HepG2 (cell line): ENCODE data around the gene SLC34A3. TPM values are rescaled to one million over a fixed set of nuclear protein-coding genes. Genes with fewer than 3 reads are reported as not detected.

Experiments
- ARNTL ChIP-seq: sonication (generic); formaldehyde crosslinking; IDR thresholded peaks from 2 replicates; pipeline ENCODE4 v1.4.0; 2020; ENCODE audit warnings: mild to moderate bottlenecking, missing genetic modification reagents
- CBFB ChIP-seq: sonication (generic); formaldehyde crosslinking; IDR thresholded peaks from 2 replicates; pipeline ENCODE4 v1.4.0; 2020; ENCODE audit warnings: missing genetic modification reagents
- CCAR2 ChIP-seq: fragments of 200-400 bp; formaldehyde crosslinking; optimal IDR thresholded peaks from 2 replicates; pipeline ENCODE3; 2018; ENCODE audit warnings: low read depth, mild to moderate bottlenecking, low read length, moderate library complexity
- MAF1 ChIP-seq: sonication (generic); formaldehyde crosslinking; IDR thresholded peaks from 2 replicates; pipeline ENCODE4 v1.5.0; 2020; ENCODE audit warnings: missing genetic modification reagents, borderline replicate concordance
- PATZ1 ChIP-seq: sonication (generic); formaldehyde crosslinking; IDR thresholded peaks from 2 replicates; pipeline ENCODE4 v1.4.0; 2020; ENCODE audit warnings: missing genetic modification reagents
- TFDP1 ChIP-seq: IDR thresholded peaks from 2 replicates; pipeline ENCODE4 v1.6.1; 2016; ENCODE audit warnings: missing compliant biosample characterization, missing genetic modification reagents, borderline replicate concordance
- TFDP2 ChIP-seq: sonication (generic); formaldehyde crosslinking; IDR thresholded peaks from 2 replicates; pipeline ENCODE4 v1.4.0; 2020; ENCODE audit warnings: missing genetic modification reagents
- ZBTB14 ChIP-seq: sonication (generic); formaldehyde crosslinking; IDR thresholded peaks from 2 replicates; pipeline ENCODE4 v1.4.0; 2020; ENCODE audit warnings: missing genetic modification reagents
- ZBTB38 ChIP-seq: sonication (generic); formaldehyde crosslinking; IDR thresholded peaks from 2 replicates; pipeline ENCODE4 v1.5.1; 2020; ENCODE audit warnings: mild to moderate bottlenecking, missing genetic modification reagents
- ZFP37 ChIP-seq: sonication (generic); formaldehyde crosslinking; IDR thresholded peaks from 2 replicates; pipeline ENCODE4 v1.4.0; 2020; ENCODE audit warnings: missing genetic modification reagents, borderline replicate concordance
- ZNF672 ChIP-seq: sonication (generic); formaldehyde crosslinking; IDR thresholded peaks from 2 replicates; pipeline ENCODE4 v1.8.1; 2022; ENCODE audit warnings: missing genetic modification reagents
- ZNF709 ChIP-seq: sonication (generic); formaldehyde crosslinking; IDR thresholded peaks from 2 replicates; pipeline ENCODE4 v1.5.0; 2020; ENCODE audit warnings: mild to moderate bottlenecking, missing genetic modification reagents
- polyA plus RNA-seq, 8 experiments: library from polyadenylated mRNA; depleted of rRNA in 3 of 8; stranded (reverse) in 7 of 8; unstranded in 1 of 8; fragments of >200 nt; fragmentation: Illumina TruSeq in 4 of 8; extraction: Trizol in 4 of 8; gene quantifications; 2 replicates each; pipeline versions ENCODE4 v1.2.1 to v1.2.3, GENCODE V29; 2011 to 2016; ENCODE audit warnings: low read depth in 4 of 8, missing spikeins in 1 of 8, mixed read lengths in 1 of 8; ENCODE audit not compliant: insufficient read depth in 1 of 8
- total RNA-seq, 5 experiments: library from RNA; depleted of rRNA; stranded (reverse); fragments of >200 nt; fragmentation: Illumina TruSeq; extraction: Trizol; gene quantifications; 2 replicates each; pipeline ENCODE4 v1.2.3, GENCODE V29; 2016; ENCODE audit warnings: low read depth in 1 of 5
- TF ChIP-seq, protein P1 (sequence below): sonication (generic); formaldehyde crosslinking; IDR thresholded peaks from 2 replicates; pipeline ENCODE4 v1.8.1; 2023; ENCODE audit warnings: mild to moderate bottlenecking, missing genetic modification reagents
- TF ChIP-seq, protein P2 (sequence below): sonication (generic); formaldehyde crosslinking; IDR thresholded peaks from 2 replicates; pipeline ENCODE4 v1.5.1; 2020; ENCODE audit warnings: missing genetic modification reagents, mild to moderate bottlenecking, borderline replicate concordance
- TF ChIP-seq, protein P3 (sequence below): sonication (generic); formaldehyde crosslinking; IDR thresholded peaks from 2 replicates; pipeline ENCODE4 v1.4.0; 2020; ENCODE audit warnings: missing genetic modification reagents

SLC34A3 gene
- total and polyA plus RNA-seq, 2 of the 13 experiments (the other 11 are each of a cell fraction or from before 2014, with no cell fraction given): 0.07 to 1.0 TPM

GRCh38 chr9:137235424-137236237, 4.9 kb downstream of the SLC34A3 start (continued):
- TF ChIP-seq MAF1 (CRISPR knock-in tag) (0 out of 2 replicates have a peak, but pooled peaks have one; percentile 51), ZFP37 (CRISPR knock-in tag) (peak; percentile 57; the same call in 1 of the 2 replicates), ZNF672 (CRISPR knock-in tag) (no peak), TFDP1 (CRISPR knock-in tag) (peak; percentile 61; the same call in 1 of the 2 replicates), ZNF709 (CRISPR knock-in tag) (no peak), CCAR2 (no peak), ZBTB38 (no peak), PATZ1 (CRISPR knock-in tag) (peak; percentile 79), CBFB (CRISPR knock-in tag) (peak; percentile 19; the same call in 1 of the 2 replicates), ZBTB14 (no peak), TFDP2 (CRISPR knock-in tag) (peak; percentile 55; the same call in 1 of the 2 replicates), ARNTL (CRISPR knock-in tag) (peak; percentile 50; the same call in 1 of the 2 replicates)
- TF ChIP-seq, protein P1, sequence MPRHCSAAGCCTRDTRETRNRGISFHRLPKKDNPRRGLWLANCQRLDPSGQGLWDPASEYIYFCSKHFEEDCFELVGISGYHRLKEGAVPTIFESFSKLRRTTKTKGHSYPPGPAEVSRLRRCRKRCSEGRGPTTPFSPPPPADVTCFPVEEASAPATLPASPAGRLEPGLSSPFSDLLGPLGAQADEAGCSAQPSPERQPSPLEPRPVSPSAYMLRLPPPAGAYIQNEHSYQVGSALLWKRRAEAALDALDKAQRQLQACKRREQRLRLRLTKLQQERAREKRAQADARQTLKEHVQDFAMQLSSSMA (CRISPR knock-in tag): no peak; the same call in 1 of the 2 replicates
- TF ChIP-seq, protein P2, sequence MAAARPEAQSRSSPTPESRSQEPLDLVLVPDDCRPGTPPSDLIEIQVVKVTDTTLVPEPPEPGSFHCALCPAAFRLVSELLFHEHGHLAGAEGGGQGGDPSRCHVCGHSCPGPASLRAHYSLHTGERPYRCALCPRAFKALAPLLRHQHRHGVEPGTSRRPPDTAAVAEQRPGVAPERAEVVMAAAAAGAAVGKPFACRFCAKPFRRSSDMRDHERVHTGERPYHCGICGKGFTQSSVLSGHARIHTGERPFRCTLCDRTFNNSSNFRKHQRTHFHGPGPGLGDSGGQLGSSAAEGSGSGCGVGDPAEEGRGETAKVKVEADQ (CRISPR knock-in tag): peak; percentile 59; the same call in 1 of the 2 replicates
- TF ChIP-seq, protein P3, sequence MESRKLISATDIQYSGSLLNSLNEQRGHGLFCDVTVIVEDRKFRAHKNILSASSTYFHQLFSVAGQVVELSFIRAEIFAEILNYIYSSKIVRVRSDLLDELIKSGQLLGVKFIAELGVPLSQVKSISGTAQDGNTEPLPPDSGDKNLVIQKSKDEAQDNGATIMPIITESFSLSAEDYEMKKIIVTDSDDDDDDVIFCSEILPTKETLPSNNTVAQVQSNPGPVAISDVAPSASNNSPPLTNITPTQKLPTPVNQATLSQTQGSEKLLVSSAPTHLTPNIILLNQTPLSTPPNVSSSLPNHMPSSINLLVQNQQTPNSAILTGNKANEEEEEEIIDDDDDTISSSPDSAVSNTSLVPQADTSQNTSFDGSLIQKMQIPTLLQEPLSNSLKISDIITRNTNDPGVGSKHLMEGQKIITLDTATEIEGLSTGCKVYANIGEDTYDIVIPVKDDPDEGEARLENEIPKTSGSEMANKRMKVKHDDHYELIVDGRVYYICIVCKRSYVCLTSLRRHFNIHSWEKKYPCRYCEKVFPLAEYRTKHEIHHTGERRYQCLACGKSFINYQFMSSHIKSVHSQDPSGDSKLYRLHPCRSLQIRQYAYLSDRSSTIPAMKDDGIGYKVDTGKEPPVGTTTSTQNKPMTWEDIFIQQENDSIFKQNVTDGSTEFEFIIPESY (CRISPR knock-in tag): no peak
